Hepatic stellate cell (primary cell): ENCODE results near the gene ROCK1.
A peak's percentile ranks its signal among the peaks of the same experiment; 100 is the strongest.
"Not testable (repeated sequence)": the region's sequence is repeated elsewhere in the genome, so short reads cannot be mapped to it uniquely, and the experiment has no call there.

Source experiments
- DNase-seq: peaks from one replicate; pipeline ENCODE4 v3.0.0; 2011; ENCODE audit warnings: low spot score

The ROCK1 gene

DNA sequence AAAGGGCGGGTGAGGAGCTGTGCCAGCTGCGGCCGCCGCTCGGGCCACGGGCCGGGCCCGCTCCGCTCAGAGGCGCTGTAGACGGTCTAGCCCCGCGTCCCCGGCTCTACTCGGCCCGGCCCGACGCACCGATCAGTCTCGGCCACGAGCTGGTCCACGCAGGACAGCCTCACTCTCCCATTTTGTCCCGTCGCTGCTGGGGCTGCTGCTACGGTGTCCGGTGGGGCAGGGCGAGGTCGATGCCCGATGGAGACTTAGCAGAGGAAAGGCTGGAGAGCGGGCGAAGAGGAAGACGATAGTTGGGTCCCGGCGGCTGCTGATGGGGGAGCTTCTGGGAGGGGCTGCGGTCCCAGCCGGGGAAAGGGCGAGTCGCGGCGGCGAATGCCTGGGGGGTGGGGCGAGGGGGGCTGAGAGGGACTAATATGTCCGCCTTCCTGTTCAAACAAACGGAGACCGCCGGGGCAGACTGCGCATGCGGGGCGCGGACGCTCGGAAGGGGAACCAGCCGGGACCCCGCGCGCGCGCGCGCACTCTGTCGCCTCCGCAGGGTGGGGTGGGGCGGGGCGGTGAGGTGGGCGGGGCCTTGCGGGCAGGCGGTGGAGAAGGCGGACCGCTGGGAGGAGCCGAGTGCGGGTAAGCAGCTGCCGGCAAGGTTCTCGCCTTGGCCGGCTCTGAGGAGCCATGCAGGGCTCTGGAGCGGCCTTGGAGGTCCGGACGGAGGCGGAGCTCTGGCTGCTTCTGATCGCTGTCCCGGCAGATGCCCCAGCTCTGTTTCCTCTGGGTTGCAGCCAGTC, at the start of gene ROCK1:
ROCK1 (minus strand) TSS at position 468 of the 794 bp plus-strand sequence. CDS start 903 bp downstream, outside the sequence.
- peak; percentile 94 for DNase-seq

DNA sequence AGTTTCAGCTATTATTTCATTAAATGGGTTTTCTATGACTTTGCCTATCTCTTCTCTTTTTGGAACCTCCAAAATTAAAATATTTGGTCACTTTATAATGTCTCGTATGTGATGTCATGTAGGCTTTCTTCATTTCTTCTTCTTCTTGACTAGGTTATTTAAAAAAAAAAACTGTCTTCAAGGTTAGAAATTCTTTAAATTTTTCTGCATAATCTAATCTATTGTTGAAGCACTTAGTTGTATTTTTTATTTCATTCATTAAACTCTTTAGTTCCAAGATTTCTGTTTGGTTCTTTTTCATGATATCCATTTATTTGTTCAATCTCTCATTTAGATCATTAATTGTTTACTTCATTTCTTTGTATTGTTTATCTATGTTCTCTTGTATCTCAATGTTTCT, 43.8 kb upstream of the ROCK1 start:
- no peak for DNase-seq

DNA sequence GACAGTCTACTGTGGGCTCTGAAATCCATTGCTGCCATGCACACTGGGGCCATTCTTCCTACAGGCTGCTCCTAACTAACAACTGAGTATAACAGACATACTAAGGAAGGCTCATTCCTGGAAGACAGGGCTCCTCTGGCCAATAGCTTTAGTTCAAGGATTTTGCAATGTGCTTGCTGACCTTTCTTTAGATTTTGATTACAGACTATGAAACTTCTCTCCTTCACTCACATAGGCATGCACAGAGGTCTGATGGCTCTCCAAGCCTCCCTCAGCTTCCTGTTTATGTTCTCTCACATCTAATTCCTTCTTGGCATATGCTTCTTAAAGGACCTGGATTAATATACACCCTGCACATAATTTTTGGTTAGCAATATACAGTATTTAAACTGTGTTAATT, 34.4 kb upstream of the ROCK1 start:
- no peak for DNase-seq

DNA sequence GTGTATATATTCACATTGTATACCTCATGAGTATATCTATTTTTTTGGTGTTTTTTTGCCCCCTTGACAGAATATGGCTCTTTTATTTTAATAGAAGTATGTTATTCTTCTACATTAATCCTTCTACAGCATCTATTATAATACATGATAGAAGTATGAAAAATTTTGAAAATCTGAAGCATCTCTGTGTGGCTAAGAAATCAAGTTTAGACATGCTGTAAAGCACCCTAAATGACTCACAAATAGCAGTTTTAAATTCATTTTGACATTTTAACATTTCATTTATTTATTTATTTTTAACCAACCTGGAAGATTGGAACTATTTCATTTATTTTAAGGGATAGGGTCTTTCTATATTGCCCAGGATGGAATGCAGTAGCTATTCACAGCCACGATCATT, 33.8 kb upstream of the ROCK1 start:
- no peak for DNase-seq

DNA sequence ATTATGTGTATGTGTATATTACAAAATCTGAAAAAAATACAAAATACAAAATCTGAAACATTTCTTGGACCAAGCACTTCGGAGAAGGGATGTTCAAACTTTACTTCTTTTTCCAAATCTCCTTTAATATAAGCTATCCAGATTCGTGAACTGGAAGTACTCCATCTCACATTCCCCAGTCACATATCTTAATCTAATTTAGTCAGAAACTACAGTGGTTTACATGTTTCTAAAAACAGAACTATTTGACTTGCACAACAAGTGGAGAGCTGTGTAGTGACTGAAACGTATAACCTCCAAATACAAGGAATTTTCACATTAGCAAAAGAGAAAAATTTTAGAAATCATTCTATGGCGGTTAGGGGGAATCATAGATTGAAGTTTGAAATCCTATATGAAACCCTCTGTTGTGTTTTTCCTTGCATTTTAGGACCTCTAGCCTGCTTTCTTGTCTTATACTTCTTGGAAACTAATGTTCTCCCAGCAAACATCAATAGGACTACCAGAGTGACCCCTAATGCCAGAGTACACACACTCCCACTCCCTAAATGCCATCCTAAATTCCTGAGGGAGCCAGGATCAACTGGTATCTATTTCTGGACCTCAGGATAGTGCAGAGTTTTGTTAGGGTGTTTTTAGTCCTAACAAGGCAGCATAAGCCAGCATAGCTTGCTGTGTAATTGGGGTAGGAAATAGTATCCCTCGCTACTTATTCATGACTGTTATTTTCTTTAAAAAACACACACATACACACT, 30.2 kb upstream of the ROCK1 start:
- DNase-seq: peak; percentile 55

DNA sequence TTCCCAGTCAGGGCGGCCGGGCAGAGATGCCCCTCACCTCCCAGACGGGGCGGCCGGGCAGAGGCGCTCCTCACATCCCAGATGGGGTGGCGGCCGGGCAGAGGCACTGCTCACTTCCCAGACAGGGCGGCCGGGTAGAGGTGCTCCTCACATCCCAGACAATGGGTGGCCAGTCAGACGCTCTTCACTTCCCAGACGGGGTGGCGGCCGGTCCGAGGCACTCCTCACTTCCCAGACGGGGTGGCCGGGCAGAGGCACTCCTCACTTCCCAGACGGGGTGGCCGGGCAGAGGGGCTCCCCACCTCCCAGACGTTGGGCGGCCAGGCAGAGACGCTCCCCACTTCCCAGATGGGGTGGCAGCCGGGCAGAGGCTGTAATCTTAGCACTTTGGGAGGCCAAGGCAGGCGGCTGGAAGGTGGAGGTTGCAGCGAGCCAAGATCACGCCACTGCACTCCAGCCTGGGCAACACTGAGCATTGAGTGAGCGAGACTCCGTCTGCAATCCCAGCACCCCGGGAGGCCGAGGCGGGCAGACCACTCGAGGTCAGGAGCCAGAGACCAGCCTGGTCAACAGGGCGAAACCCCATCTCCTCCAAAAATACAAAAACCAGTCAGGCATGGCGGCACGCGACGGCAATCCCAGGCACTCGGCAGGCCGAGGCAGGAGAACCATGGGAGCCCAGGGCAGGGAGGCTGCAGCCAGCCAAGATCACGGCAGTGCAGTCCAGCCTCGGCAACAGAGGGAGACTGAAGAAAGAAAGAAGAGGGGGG, 26.3 kb upstream of the ROCK1 start:
- DNase-seq: not testable (repeated sequence)

DNA sequence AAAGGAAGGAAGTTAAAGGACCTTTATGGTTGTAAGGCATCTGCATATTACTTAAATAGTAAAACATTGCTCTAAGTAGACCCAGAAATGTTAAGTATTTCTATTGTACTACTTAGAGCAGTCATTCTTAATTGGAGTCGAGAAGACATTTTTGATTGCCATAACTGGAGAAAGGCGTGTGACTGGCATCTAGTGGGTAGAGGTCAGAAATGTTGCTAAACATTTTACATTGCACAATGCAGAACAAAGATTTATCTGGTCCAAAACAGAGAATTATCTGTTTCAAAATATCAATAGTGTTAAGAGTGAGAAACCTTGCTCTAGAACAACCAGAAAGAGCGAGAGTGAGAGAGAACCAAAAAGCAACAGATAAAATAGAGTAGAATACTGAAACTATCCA, 23.3 kb upstream of the ROCK1 start:
- no peak for DNase-seq

DNA sequence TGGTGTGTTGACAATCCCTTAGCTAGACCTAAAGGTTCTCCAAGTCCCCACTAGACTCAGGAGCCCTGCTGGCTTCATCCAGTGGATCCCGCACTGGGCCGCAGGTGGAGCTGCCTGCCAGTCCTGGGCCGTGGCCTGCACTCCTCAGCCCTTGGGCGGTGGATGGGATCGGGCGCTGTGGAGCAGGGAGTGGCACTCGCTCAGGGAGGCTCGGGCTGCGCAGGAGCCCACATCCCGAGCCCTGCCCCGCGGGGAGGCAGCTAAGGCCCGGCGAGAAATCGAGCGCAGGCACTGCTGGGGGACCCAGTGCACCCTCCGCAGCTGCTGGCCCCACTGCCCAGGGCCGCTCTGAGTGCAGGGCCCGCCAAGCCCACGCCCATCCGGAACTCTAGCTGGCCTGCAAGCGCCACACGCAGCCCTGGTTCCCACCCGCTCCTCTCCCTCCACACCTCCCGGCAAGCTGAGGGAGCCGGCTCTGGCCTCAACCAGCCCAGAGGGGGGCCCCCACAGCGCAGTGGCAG, 20.8 kb upstream of the ROCK1 start:
- DNase-seq: no peak

DNA sequence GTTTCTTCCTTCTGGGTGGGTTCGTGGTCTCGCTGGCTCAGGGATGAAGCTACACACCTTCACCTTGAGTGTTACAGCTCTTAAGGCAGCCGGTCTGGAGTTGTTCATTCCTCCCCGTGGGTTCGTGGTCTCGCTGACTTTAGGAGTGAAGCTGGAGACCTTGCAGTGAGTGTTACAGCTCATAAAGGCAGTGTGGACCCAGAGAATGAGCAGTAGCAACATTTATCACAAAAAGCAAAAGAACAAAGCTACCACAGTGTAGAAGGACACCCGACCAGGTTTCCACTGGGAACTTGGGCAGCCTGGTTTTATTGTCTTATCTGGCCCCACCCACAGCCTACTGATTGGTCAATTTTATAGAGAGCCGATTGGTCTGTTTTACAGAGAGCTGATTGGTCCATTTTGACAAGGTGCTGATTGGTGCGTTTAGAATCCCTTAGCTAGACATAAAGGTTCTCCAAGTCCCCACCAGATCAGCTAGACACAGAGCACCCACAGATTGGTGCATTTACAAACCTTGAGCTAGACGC, 20.1 kb upstream of the ROCK1 start:
- DNase-seq: no peak

DNA sequence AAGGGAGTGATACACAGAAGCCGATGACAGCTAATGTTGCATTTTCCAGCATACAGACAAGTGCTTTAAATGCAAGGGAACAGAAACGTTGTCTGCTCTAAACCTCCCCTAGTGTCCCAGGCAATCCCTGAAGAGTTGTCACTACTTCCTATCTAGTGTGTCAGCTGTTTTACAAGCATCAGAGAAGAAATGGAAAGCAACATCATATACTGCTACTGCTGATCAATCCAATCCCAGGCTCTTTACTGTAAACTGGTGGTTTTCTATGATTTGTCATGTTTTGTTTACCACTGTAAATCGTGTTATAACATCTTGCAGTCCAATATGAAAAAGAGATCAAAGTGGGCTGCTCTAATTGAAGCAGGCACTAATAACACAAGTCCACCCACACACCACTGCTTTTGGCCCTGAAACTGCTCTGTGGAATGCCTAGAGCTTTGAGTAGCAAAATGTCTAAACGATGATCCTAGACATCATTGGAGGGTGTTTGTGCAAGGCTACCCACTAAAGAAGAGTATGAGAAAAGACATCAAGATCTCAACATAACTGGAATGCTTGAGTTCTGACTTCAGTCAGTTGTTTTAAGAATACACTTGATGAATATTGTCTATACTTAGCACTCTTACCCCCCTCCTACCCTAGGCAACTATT, 18.1 kb upstream of the ROCK1 start:
- DNase-seq: peak; percentile 60

DNA sequence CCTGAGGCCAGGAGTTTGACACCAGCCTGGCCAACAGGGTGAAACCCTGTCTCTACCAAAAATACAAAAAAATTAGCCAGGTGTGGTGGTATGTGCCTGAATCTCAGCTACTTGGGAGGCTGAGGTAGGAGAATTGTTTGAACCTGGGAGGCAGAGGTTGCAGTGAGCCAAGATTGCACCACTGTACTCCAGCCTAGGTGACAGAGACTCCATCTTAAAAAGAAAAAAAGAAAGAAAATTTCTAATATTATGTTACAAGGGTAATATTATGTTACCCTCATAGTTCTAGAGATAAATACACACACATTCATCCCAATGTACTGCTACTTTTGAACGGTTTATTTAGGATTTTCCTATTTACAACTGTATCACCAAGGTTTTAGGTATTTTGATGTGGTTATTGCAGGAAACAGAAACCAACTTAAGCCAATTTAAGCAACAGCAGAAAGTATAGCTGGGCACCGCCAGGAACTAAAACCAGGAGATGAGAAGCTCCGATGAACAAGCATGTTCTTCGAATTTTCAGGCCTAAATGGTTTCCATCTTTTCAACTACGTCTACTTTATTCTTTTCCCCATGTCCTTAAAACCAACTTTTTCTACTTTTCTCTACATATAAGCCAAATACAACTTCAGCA, 11.8 kb upstream of the ROCK1 start:
- no peak for DNase-seq

DNA sequence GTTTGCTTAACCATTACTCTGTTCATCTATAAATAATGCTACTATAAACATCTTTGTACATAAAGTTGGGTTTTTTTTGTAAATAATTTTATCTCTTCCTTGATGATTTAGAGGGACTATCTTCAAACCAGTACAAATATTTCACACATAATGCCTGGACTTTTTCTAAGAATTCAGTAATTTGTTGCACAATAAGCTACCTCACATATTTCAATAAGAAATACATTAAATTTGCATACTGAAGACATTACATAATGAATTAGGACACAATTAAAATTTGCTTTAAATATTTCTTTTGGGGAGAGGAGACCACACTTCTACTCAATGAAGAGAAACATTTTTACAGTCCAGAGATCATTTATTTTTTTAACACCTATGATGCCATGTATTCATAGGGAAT, 7.2 kb upstream of the ROCK1 start:
- DNase-seq: no peak

DNA sequence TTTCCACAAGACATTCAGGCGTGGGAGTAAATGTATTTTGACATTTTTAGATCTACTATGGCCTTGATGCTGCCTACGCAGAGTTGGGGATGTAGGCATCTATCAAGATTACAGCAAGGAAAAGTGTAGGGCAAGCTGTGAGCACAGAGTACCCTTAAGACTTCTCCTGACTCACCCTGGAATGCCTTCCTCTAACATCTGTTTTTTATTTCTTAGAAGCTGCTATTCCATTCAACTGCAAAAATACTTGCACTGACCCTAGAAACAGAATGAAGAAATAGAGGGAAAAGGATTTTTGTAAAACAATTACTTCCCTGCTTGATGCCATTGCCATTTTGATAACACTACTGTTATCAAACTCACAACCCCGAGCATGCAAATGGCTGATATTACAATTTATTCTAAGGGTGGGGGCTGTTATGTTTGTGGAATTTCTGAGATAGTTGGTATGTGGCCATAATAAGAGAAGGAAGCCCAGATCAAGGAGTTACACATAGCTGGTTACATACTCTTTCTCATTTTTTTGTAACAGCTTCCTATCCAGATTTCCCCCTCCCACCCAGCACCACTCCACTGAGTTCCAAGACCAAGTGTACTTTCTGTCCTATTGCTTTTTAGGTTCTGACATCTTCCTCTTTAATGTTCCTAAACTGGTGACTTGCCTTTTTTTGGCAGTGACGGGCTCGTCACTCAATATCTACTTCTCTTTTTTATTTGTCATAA, 6.0 kb upstream of the ROCK1 start:
- peak; percentile 59 for DNase-seq

DNA sequence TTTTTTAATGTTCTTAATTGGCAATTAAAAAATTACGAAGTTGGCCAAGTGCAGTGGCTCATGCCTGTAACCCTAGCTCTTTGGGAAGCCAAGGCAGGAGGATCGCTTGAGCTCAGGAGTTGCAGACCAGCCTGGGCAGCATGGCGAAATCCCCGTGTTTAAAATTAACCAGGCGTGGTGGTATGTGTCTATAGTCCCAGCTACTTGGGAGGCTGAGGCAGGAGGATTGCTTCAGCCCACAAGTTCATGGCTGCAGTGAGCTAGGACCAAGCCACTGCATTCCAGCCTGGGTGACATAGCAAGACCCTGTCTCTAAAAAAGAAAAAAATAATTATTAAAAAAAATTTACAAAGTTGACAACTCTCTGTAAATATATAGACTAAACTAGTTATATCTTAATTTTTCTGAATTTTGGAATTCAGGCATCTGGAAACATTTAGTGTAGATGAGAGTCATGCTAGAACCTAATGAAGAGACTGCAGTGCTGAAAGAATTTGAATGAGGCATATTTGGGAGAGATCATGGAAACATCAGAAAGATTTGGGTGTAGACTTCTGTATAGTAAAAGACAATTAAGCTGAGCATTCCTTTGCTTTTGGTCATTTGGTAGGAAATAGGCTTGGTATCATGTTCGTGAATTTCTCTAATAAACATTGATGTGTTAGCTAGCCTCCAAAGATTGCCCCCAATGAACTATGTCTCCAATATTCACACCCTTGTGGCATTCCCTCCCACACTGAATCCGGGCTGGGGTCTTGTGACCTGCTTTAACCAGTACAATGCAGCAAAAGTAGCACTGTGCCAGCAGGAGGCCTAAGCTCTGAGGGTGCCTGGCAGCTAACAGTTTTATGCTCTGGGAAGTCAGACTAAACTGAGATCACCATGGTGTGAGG, 4.2 kb upstream of the ROCK1 start:
- DNase-seq: peak; percentile 37

DNA sequence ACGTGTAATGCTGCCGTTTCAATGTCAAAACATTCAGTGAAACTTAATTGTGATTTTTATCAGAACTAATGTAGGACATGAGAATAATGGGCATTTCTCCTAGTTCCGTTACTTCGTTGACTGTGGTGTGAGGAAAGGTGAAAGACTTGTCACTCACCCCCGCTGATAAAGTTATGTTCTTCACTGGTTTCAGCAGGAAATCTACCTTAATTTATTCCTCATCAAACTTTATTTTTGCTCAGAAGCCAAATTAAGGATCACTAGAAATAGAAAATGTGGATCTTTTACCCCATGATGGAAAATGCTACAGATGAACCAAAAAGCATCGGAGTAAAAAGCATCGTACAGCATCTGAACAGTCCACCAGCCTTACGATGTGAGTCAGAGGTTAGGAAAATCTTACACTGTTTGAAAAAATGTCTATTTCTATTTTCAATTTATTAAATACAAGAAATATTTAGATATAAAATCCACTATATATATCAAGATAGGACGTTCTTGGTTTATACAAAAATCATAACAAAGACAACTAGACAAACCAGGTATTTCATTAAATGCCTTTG, 1.0 kb upstream of the ROCK1 start:
- peak; percentile 28 for DNase-seq

DNA sequence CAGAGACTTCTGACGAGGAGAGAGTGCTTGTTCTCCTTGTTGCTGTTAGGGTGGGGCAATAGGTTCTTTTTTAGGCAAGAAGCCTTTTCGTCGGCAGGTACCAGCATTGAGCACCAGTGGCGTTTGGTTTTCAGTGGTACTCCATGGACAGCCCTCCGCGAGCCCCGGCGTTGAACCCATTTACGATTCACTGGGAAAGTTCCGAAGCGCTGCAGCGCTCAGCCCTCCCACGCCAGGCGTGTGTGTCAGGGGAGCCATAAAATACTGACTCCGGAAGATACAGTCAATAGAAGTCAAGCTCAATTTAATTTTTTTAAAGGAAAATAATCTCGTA, 494 bp upstream of the ROCK1 start:
- DNase-seq: no peak

DNA sequence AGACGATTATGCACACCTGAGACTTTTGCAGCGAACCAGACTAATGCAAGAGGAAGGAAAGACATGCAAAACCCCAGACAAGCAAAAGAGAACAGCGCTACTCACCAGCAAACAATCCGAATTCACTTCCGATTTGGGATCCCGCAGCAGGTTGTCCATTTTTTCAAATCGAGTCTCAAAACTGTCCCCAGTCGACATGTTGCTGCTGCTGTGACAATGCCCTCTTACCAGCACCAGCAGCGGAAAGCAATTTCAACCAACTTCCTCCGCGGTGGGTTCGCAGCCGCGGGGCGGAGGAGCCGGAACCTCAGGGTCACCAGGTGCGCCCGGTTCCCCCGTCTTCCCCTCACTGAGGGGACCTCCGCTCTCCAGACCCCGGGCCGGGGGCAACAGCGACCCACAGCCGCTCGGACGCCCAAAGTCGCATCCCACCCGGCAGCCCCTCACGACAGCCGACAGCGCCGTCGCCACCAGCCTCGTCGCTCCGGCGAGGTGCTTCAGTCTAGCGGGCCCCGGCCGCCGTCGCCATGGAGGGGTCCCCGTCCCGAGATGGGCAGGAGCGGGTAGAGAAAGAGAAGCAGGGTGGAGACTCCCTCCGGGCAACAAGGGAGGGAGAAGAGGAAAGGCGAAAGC, 784 bp downstream of the ROCK1 start:
- no peak for DNase-seq

DNA sequence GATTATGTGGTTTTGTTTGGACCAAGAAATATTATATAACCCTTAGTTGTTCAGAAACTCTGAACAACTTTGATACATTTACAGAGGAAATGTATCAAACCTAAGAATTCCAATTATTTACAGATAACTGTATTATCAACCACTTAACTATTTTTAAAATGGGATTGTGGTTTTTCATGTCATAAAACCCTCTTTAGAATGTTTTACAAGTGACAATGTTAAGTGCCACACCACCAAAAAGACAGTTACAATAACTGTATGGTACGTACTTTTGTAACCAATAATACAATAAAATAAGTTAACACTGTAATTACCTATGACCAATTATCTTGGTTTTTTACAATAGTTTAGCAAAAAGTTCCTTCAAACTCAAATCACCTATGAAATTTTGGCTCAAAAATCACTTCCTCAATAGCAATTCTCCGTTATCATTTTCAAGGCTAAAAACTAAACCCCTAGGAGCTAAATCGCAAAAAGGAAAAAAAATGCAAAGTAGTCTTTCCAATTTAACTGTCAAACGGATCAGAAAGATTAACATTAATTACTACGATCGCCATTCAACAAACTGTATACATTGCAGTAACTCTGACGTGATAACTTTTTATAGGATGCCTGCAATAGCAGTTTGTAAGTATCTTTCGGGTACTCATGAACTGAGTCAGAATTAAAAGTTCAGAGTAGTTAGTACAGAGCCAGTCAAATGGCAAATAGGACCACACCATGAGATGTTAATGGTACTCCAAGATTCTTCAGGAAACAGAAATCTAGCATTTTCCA, 1.5 kb downstream of the ROCK1 start:
- DNase-seq: no peak
